Activated naive CD8-positive, alpha-beta T cell treated with anti-CD3 and anti-CD28 coated beads, Interleukin-2, amount 50 U/mL, for 24 hours (primary cell): Measurements from ENCODE around the gene TRAPPC6A.

ENCODE experiments used
- ATAC-seq: fragments of 150-1000 bp; cut with Tn5 transposase; one replicate; pipeline ENCODE4 v1.10.0; 2021
- DNase-seq: peaks from one replicate; pipeline ENCODE4 v3.0.0; 2021
- H3K27ac Mint-ChIP-seq: one replicate; pipeline ENCODE4 v1.8.0; 2021; ENCODE audit warnings: mild to moderate bottlenecking, mixed read lengths
- H3K27me3 Mint-ChIP-seq: one replicate; pipeline ENCODE4 v1.8.0; 2021; ENCODE audit warnings: mixed read lengths
- H3K36me3 Mint-ChIP-seq: one replicate; pipeline ENCODE4 v1.8.0; 2021; ENCODE audit warnings: low read depth, mixed read lengths
- H3K4me1 Mint-ChIP-seq: one replicate; pipeline ENCODE4 v1.8.0; 2021; ENCODE audit warnings: mixed read lengths
- H3K4me3 Mint-ChIP-seq: one replicate; pipeline ENCODE4 v1.8.0; 2021; ENCODE audit warnings: mild to moderate bottlenecking, moderate library complexity, mixed read lengths
- H3K9me3 Mint-ChIP-seq: one replicate; pipeline ENCODE4 v1.8.0; 2021; ENCODE audit warnings: mixed read lengths

The TRAPPC6A gene, protein sequence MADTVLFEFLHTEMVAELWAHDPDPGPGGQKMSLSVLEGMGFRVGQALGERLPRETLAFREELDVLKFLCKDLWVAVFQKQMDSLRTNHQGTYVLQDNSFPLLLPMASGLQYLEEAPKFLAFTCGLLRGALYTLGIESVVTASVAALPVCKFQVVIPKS

DNA sequence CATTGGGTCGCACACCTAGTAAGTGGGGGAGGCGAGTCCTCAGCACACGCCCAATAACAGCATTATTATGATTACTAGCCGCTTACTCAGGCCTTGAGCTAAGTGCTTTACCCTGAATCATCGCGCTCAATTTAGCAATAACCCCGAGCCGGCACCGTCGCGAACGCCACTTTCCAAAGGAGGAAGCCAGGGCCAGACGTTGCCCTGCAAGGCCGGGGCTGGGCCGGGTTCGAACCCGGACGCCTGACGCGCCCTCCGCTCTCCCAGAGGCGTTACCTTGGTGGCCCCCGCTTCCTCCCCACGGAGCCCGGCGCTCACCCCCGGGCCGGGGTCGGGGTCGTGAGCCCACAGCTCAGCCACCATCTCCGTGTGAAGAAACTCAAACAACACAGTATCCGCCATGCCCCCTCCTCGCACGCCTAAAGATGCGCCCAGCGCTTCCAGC, at the start of gene TRAPPC6A:
TRAPPC6A (minus strand) TSS at position 421 of the 445 bp plus-strand sequence; CDS start at position 402, 19 bp downstream.
- peaks cover 16% of the 10 kb centered on the region for H3K36me3 Mint-ChIP-seq
- no peak for DNase-seq
- no peak for ATAC-seq
- no peaks in the 10 kb centered on the region for H3K9me3 Mint-ChIP-seq
- H3K4me3 Mint-ChIP-seq, result peak within 1 kb of the TSS; percentile 93
- peak within 1 kb of the TSS; percentile 87 for H3K27ac Mint-ChIP-seq
- H3K4me1 Mint-ChIP-seq, result peaks cover 35% of the 10 kb centered on the region
- no peaks in the 10 kb centered on the region for H3K27me3 Mint-ChIP-seq

DNA sequence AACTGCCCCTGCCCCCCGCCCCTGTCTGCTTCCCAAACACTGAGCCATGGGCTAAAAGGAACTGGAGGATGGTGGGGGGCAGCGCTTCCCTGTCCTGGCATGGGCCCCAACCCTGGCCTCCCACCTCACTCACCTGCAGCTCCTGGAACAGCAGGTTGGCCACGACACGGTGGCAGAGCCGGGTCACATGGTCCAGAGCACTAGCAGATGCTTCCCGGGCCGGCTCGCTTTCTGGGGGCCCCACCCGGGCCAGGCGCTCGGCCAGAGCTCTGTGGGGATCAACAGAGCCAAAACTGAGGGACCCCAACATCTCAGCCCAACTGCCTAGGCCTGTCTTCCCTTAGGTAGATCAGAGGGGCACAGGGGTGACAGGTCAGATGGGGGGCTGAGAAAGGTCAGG, 46.6 kb upstream of the TRAPPC6A start:
- no peaks in the 10 kb centered on the region for H3K4me1 Mint-ChIP-seq

DNA sequence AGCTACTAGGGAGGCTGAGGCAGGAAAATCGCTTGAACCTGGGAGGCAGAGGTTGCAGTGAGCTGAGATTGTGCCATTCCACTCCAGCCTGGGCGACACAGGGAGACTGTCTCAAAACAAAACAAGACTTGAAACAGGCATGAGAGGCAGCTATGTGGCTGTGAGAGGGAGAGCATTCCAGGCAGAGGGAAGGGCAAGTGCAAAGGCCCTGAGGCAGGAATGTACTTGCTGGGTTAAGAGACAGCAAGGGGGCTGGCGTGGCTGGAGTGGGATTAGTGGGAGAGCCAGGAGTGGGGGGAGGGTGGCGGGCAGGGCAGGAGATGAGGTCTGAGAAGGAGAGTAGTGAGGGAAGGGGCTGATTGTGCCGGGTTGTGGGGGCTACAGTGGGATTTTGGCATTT, 45.8 kb upstream of the TRAPPC6A start:
- Mint-ChIP-seq H3K4me1 (no peaks in the 10 kb centered on the region), H3K4me3 (no peak overlapping the region), H3K9me3 (no peaks in the 10 kb centered on the region), H3K27ac (no peak overlapping the region), H3K27me3 (peaks cover 26% of the 10 kb centered on the region), H3K36me3 (no peaks in the 10 kb centered on the region)
- DNase-seq, result no peak
- ATAC-seq, result no peak

More for the DNA sequence above, 46.6 kb upstream of the TRAPPC6A start:
- Mint-ChIP-seq H3K27me3 (peaks cover 22% of the 10 kb centered on the region), H3K36me3 (no peaks in the 10 kb centered on the region), H3K4me3 (no peak overlapping the region), H3K9me3 (no peaks in the 10 kb centered on the region), H3K27ac (no peak overlapping the region)
- ATAC-seq, result no peak
- DNase-seq, result no peak

DNA sequence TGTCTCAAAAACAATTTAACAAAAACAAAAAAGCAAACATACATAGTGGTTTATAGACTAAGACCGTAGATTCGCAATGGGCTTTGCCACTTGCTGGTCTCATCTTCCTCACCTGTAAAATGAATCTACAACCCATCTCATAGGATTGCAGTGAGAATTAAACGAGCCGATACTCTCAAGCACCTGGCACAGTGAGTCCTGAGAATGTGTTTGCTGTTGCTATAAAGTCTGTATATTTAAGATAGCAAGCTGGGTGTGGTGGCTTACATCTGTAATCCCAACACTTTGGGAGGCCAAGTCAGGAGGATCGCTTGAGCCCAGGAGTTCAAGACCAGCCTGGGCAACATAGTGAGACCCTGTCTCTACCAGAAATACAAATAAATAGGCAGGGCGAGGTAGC, 44.7 kb upstream of the TRAPPC6A start:
- H3K27ac Mint-ChIP-seq, result no peak overlapping the region
- H3K4me1 Mint-ChIP-seq, result no peaks in the 10 kb centered on the region
- ATAC-seq (no peak), DNase-seq (no peak)
- peaks cover 31% of the 10 kb centered on the region for H3K27me3 Mint-ChIP-seq
- H3K9me3 Mint-ChIP-seq, result no peaks in the 10 kb centered on the region
- H3K4me3 Mint-ChIP-seq, result no peak overlapping the region
- H3K36me3 Mint-ChIP-seq, result no peaks in the 10 kb centered on the region

DNA sequence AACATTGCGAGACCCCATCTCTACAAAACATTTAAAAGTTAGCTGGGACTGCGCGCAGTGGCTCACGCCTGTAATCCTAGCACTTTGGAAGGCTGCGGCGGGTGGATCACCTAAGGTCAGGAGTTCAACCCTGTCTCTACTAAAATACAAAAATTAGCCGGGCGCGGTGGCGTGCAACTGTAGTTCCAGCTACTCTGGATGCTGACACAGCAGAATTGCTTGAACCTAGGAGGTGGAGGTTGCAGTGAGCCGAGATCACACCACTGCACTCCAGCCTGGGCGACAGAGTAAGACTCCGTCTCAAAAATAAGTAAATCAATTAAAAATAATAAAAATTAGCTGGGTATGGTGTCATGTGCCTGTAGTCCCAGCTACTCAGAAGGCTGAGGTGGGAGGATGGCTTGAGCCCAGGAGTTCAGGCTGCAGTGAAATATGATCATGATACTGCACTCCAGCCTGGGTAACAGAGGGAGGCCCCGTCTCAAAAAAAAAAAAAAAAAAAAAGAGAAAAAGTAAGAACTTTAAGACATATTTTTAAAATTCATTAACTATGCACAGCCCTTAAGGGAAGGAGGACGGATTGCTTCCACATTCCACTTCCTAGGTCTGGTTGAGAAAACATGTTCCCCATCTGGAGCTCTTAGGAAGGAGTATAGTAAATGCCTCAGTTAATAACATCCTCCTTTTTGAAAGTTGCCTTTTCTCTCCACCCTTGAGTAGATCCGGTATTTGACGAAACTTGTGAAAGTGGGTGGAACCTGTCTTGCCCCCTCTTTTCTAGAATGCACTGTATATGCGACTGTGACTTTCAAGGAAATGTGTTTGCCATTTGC, 41.1 kb upstream of the TRAPPC6A start:
- Mint-ChIP-seq H3K4me1 (peaks cover 1% of the 10 kb centered on the region), H3K36me3 (no peaks in the 10 kb centered on the region), H3K4me3 (no peak overlapping the region), H3K27ac (no peak overlapping the region), H3K27me3 (peaks cover 56% of the 10 kb centered on the region), H3K9me3 (no peaks in the 10 kb centered on the region)
- DNase-seq (no peak), ATAC-seq (no peak)

DNA sequence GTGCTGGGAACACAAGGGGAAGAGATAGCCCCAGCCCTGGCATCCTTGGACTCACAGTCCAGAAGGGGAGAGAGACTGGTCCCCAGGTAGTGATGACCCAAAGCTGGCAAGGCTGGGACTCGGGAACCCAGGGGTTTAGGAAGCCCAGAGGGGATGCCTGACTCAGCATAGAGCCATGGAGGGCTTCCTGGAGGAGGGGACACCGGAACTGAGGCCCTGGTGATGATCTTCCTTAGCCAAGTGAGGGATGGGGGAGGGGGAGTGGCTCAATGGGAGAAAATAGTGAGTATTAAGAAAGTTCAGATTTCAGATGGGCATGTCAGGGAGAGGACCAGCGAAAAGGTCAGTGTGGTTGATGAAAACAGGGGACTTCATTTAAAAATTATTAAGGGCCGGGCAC, 40.4 kb upstream of the TRAPPC6A start:
- no peak overlapping the region for H3K4me3 Mint-ChIP-seq
- H3K27me3 Mint-ChIP-seq, result peaks cover 59% of the 10 kb centered on the region
- peaks cover 1% of the 10 kb centered on the region for H3K4me1 Mint-ChIP-seq

DNA sequence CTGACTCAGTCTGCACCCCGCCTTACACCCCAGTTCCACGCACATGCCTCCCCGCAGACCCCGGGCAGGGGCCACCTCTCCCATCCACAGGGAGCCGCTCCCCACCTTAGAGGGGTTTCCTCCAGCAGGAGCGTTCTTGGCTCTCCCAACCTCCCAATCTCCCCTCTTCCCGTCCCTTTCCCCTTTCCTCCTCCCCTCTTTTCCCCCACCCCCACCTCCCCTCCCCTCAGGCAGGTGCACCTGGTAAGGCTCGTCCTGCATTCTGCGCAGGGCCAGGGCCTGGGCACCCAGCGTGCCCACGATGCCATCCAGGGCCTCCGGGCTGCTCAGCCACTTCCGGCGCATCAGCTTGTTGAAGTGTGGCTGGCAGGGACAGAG, 39.9 kb upstream of the TRAPPC6A start:
- no peak overlapping the region for H3K4me3 Mint-ChIP-seq
- no peak for DNase-seq
- no peak for ATAC-seq
- H3K27me3 Mint-ChIP-seq, result peaks cover 61% of the 10 kb centered on the region
- no peak overlapping the region for H3K27ac Mint-ChIP-seq
- H3K4me1 Mint-ChIP-seq, result peaks cover 1% of the 10 kb centered on the region
- H3K9me3 Mint-ChIP-seq, result no peaks in the 10 kb centered on the region
- no peaks in the 10 kb centered on the region for H3K36me3 Mint-ChIP-seq

More for the DNA sequence above, 40.4 kb upstream of the TRAPPC6A start:
- DNase-seq (no peak), ATAC-seq (no peak)
- Mint-ChIP-seq H3K27ac (no peak overlapping the region), H3K36me3 (no peaks in the 10 kb centered on the region), H3K9me3 (no peaks in the 10 kb centered on the region)

DNA sequence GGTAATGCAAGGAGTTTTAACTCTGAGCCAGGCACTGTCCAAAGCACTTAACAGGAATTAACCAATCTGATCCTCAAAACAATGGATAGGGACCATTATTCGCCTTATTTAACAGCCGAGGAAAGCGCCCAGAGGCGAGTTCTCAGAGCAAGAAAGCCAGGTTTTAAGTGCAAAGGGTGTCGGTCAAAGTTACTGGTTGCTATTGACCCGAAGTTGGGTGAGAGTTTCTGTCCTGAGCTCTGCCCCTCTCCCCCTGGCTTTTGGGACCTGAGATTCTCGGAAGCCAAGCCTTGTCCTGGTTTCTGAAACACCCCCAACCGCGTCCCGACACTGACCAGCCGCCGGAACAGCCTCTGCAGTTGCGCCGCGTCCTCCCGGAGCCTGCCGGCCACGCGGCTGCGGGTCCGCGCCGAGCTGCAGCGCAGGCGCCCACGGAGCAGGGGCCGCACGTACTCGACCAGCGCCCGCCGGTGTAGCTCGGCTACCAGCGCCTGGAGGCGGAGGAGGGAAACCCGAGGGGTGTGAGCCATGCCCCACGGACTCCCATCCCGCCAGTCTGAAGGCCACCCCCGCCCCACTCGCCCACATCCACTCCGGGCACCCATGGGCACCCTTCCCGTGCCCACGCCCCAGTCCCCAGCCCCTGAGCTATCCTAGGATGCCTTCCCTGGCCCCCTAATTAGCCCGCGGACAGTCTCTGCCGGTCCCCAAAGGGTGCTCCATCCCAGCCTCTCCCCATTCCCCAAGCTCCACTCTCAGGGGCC, 39.3 kb upstream of the TRAPPC6A start:
- Mint-ChIP-seq H3K27me3 (peaks cover 58% of the 10 kb centered on the region), H3K36me3 (no peaks in the 10 kb centered on the region), H3K4me3 (no peak overlapping the region), H3K27ac (no peak overlapping the region), H3K9me3 (no peaks in the 10 kb centered on the region), H3K4me1 (peaks cover 1% of the 10 kb centered on the region)
- no peak for DNase-seq
- no peak for ATAC-seq

DNA sequence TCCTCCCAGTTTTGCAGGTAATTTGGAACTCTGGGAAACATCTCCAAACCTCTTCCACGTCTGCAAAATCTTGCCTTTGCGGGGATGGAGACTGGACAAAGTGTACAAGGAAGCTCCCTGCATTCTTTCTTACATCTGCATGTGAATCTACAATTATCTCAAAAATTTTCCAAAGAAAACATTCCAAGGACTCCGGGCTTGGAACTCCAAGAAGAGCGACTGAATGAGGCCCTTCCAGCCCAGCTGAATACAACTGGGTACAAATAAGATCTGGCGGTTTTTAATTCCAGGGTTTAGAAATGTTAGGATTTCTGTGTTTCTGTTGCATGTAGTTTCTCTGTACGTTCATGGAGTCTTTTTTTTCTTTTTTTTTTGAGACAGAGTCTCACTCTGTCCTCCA, 38.6 kb upstream of the TRAPPC6A start:
- DNase-seq (no peak), ATAC-seq (no peak)
- Mint-ChIP-seq H3K36me3 (no peaks in the 10 kb centered on the region), H3K27me3 (peaks cover 59% of the 10 kb centered on the region), H3K4me1 (peaks cover 1% of the 10 kb centered on the region), H3K4me3 (no peak overlapping the region), H3K27ac (no peak overlapping the region), H3K9me3 (no peaks in the 10 kb centered on the region)

DNA sequence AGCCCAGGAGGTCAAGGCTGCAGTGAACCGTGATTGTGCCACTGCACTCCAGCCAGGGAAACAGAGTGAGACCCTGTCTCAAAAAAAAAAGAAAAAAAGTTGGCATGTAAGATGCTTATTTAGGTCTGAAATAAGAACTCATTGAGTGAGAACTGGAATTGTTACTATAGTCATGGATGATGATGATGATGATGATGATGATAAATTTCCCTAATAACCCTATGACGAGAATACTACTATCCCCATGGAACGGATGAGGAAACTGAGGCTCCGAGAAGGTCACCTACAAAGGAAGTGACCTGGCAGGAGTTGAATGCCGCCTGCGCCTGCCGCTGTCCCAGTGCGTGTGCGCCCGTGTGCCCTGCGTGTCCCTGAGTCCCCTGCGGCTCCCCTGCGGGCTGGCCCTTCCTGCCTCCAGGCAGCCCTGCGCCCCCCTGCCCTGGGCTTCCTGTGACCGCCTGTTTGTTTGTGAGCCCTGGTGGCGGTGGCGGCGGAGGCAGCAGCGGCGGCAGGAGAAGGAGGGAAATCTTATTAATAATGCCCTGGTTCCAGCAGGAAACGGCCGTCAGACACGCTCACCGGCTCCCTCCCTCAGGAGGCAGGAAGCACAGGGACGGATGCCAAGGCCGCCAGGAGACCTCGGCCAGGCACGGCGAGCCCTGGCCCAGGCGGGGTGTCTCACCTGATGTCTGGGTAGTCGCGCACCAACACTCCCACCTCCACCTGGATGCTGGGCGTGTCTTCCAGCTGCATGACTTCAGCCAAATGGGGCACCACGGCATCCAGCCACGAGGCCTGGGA, 37.6 kb upstream of the TRAPPC6A start:
- no peak for DNase-seq
- peaks cover 61% of the 10 kb centered on the region for H3K27me3 Mint-ChIP-seq
- peaks cover 1% of the 10 kb centered on the region for H3K4me1 Mint-ChIP-seq
- H3K36me3 Mint-ChIP-seq, result no peaks in the 10 kb centered on the region
- H3K4me3 Mint-ChIP-seq, result no peak overlapping the region
- H3K27ac Mint-ChIP-seq, result no peak overlapping the region
- no peak for ATAC-seq
- H3K9me3 Mint-ChIP-seq, result no peaks in the 10 kb centered on the region

DNA sequence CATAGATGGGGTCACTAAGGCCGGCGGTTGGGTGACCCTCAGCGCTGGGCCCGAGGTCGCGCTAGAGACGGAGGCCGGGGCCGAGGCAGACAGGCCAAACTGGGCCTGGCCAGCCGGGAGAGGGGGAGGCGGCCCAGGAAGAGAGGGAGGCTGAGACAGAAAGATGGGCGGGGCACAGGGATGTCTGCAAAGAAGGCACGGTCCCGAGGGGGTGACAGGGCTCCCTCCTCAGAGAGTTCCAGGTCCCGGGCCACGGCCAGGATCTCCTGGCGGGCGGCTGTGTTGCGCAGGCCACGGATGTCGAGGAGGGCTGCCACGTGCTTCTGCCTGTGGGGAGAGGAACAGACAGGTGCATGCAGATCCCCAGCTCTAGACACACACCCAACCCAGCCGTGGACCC, 35.0 kb upstream of the TRAPPC6A start:
- H3K27ac Mint-ChIP-seq, result no peak overlapping the region
- ATAC-seq (no peak), DNase-seq (no peak)
- no peaks in the 10 kb centered on the region for H3K36me3 Mint-ChIP-seq
- peaks cover 4% of the 10 kb centered on the region for H3K4me1 Mint-ChIP-seq
- peaks cover 44% of the 10 kb centered on the region for H3K27me3 Mint-ChIP-seq
- no peak overlapping the region for H3K4me3 Mint-ChIP-seq
- H3K9me3 Mint-ChIP-seq, result no peaks in the 10 kb centered on the region

DNA sequence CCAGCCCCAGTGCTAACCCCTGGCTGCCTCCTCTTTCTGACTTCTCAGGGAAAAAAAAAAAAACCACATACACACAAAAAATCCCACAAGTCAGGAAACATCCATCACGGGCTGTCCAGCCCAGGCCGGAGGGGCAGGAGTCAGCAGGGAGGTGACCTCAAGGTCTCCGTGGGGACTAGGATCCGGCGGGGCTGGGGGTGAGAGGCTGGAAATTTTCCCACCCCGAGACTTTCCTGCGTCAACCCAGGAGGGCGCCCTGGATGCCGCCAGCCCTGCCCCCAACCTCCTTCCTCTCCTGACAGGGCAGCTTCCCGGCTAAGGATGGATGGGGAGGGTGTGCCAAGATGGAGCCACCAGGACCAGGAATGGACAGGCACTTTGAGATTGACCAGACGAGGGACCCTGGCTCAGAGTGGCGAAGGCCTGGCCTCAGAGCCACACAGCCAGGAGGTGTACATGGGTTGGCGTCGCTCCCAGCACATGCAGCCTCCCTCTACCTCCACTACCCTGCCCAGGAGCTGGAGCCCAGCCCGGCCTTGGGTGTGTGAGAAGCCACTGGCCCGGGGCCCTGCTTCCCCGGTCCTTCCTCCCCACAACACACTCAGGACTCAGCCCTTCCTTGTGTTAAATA, 33.8 kb upstream of the TRAPPC6A start:
- DNase-seq, result no peak
- ATAC-seq, result no peak
- Mint-ChIP-seq H3K36me3 (no peaks in the 10 kb centered on the region), H3K4me1 (peaks cover 4% of the 10 kb centered on the region), H3K27ac (no peak overlapping the region), H3K4me3 (no peak overlapping the region), H3K27me3 (peaks cover 36% of the 10 kb centered on the region), H3K9me3 (no peaks in the 10 kb centered on the region)

DNA sequence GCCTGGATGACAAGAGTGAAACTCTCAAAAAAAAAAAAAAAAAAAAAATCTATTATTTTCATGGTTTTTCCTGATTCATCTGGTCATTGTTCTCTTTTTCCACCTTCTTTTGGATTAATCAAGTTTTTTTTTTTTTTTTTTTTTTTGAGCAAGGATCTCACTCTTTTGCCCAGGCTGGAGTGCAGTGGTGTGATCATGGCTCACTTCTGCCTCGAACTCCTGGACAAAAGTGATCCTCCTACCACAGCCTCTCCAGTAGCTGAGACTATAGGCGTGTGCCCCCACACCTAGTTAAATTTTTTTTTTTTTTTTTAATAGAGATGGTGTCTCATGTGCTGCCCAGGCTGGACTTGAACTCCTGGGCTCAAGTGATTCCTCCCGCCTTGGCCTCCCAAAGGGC, 28.3 kb upstream of the TRAPPC6A start:
- no peaks in the 10 kb centered on the region for H3K9me3 Mint-ChIP-seq
- H3K36me3 Mint-ChIP-seq, result no peaks in the 10 kb centered on the region
- ATAC-seq (no peak), DNase-seq (no peak)
- H3K27me3 Mint-ChIP-seq, result peaks cover 1% of the 10 kb centered on the region
- peaks cover 3% of the 10 kb centered on the region for H3K4me1 Mint-ChIP-seq
- no peak overlapping the region for H3K4me3 Mint-ChIP-seq
- no peak overlapping the region for H3K27ac Mint-ChIP-seq

DNA sequence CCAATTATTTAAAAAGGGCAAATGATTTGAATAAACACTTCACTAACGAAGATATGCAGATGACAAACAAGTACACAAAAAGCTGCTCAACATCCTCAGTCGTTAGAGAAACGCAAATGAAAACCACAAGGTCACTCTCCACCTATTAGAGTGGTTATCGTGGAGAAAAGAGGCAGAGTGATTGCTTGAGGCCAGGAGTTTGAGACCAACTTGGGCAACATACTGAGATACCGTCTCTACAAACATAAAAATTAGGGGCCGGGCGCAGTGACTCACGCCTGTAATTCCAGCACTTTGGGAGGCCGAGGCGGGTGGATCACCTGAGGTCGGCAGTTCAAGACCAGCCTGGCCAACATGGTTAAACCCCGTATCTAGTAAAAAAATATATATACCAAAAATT, 27.8 kb upstream of the TRAPPC6A start:
- Mint-ChIP-seq H3K27ac (no peak overlapping the region), H3K4me3 (no peak overlapping the region), H3K36me3 (no peaks in the 10 kb centered on the region), H3K9me3 (no peaks in the 10 kb centered on the region), H3K4me1 (peaks cover 3% of the 10 kb centered on the region), H3K27me3 (no peaks in the 10 kb centered on the region)
- no peak for DNase-seq
- ATAC-seq, result no peak
